HL-60/S4 treated with phorbol 12-myristate 13-acetate at 8.2 ng/mL for 4 days and 3 days (cell line): ENCODE data around the gene KIRREL3.

Experiments used
- in situ Hi-C: fragments of 300-500 bp; cut with MboI; formaldehyde crosslinking; loops from 2 replicates; pipeline ENCODE4 v1.15.0; 2022; ENCODE audit warnings: low sequenced_read_pairs

Gene KIRREL3

DNA sequence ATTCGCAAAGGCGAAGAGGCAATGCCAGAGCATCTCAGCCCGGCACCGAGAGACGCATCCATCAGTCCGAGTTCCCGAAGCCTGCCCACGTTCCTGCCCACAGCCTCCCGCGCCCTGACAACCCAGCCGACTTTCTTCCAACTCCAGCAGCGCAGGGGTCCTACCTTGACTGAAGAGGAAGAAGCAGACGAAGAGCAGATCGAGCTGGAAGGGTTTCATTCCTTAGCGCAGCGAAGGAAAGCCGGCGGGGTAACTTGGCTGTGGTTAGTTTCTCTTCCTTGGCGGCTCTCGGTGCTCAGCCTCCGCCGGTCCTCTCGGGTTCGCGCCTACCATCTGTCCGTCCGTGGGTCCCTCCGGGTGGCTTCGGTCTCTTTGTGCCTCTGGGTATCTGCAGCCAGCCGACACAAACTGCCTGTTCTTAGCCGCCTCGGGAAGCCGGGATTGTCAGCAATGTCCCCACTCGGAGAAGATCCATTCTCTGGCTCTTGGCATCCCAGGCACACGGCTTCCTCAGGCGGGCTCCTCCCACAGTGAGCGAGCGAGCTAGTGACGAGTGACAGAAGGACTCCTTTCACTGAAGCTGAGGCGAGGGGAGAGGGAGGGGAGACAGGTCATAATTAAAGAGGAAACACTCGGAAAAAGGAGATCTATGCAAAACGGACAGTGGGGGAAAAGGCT is at the start of gene KIRREL3:
TSS of gene KIRREL3 (minus strand) at position 480 of the 678 bp plus-strand sequence.
- in situ Hi-C loops, result no loop called here

DNA sequence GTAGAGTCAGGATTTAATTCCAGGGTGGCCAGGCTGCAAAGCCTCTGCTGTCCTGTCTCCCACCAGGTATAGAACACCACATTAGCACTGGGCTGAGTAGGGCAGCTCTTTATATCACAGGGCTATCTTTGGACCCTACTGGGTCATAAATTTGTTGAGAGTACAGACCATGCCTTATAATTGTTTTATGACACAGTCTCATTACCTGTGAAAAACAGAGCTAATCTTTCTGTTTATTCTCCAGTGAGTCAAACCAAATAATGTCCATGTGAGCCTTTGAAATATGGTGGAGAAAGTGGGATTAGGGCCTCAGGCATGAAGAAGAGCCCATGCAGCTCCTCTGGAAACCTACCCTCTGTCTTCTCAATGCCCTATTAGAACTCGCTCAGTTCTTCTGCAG is 49.6 kb upstream of the KIRREL3 start:
- in situ Hi-C loops, result no loop called here

DNA sequence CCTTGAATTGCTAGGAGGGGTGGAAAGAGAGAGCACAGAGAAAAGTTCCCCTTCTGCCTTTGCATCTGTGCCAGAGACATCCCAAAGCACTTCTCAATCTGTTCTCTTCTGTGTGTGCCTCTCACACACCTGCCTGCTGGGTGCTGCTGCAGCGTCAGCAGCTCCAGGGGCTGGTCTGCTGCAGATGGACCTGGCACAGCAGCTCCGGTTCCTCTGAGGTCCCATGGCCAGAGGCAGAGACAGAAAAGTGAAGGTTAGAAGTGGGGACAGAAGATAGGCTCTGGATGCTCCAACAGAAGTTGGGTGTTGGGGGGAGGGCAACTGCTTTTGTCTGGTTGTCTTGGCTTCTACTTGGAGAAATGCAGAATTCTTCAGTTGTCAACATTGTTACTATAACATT is 48.9 kb upstream of the KIRREL3 start:
- in situ Hi-C loops, result no loop called here

DNA sequence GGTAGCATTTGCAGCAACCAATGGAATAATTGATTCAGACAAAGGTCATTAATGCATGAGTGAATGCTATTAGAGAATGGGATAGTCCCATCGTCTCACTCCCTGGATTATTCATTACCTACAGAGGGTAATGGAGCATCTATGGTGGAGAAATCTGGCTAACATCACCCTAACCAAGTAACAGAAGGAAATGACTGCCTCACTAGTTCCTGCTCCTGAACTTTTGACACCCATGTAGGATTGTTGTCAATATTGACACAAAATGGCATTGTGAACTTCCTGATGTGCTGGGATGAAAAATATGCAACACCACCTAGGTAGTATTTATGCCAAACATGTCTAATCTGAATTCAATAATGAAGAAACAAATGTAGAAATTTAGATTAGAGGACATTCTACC is 44.0 kb upstream of the KIRREL3 start:
- in situ Hi-C loops, result no loop called here

DNA sequence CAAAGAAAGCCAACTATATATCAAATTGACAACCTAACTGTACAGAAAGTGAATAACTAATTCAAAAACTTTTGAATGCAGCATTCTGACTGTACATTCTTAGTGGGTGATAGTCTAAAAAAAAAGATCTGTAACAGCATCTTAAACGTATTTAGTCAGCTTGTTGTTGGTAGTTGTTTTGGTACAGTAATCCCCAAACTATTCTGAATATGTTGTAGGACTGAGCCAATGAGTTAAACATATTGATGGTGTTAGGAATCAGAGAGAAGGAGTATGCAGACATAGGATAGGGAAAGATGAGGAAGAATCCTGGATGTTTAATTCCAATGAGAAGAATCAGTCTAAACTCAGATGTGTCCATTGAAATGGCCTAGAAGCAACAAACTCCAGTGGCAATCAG is 41.9 kb upstream of the KIRREL3 start:
- in situ Hi-C loops, result no loop called here

DNA sequence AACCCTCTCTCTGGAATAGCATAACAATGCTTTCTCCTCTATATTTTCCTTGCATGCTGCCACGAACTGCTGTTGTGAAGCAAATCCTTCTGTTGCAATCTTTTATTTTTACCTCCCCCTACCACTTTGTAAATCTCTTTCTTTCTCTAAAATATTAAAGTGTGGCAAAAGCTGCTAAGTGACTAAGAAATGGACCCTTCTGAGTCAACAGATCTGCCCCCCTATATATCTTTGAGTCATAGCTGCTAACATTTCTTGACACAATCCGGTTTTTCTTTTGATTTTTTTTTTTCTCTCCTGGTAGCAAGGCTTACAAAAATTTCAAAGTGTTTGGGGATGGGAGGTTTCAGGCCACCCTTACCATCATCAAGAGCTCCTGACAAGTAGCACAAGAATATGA is 39.0 kb upstream of the KIRREL3 start:
- in situ Hi-C loops, result no loop called here

DNA sequence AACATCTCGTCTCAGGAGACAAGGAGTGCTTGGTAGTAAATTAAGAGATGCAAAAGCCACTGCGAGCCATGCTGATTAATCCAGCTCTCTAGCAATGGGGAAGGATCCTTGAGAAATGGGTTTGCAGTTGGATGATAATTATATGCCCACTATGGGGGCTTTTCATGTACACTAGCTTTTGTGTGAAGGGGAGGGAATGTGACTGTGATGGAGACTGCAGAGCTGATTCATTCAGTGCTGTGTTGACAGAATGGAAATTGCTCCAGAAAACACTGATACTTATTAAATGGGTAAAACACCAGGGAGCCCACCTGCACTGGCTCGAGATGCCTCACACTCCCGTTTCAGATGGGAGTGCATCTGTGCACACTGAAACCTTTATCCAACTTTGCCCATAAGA is 37.0 kb upstream of the KIRREL3 start:
- in situ Hi-C loops, result no loop called here

DNA sequence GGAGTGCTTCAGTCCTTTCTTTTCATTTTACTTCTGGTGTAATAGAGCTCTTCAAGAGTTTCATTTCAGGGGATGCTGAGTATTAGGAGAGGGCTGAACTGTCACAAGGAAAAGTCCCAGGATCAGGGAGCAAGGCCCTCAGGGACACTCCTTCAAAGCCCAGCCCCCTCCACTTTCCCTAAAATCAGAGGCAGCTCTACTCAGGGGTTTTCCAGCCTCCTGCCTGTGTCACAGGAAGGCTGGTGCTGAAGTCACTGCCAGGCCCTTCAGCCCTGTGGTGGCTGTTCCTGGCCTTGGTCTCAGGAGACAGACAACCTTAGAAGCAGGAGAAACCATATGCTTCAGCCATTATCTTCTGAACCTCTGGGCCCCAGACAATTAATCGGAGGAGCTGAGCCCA is 36.4 kb upstream of the KIRREL3 start:
- in situ Hi-C loops, result no loop called here

DNA sequence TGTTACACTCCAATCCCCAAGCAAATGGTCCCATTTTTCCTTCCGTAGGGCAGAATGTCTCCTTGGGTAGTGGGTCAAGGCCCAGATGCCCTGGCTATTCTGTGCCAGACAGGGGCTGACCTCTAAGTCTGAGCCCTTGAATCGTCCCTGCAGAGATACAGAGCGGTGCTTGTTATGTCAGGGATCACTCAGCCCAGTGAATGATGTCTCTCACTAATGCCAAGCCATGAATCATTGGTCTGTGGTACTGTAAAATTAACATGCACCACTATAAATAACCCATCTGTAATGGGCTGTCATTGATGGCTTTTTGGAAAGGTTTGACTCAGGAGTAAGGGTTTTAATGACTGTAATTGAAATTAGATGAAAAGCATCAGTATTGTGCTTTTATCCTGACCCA is 35.3 kb upstream of the KIRREL3 start:
- in situ Hi-C loops, result no loop called here

DNA sequence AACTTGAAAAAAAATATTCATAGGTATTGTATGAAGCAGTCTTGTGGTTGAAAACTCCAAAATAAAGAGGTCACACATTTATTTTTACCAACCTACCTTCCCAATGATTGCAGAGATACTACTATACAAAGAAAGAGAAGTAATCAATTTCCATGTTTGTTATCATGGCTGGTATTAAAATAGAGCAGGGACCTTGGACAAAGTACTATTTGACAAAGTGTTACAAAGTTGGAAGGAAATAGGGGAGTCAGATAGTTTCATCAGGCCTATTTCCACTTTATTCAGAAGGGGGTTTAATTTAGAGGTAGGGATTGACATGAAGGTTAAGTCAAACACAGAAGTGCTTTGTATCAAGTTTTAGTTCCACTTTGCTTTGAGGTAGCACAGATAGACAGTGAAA is 34.4 kb upstream of the KIRREL3 start:
- in situ Hi-C loops, result no loop called here

DNA sequence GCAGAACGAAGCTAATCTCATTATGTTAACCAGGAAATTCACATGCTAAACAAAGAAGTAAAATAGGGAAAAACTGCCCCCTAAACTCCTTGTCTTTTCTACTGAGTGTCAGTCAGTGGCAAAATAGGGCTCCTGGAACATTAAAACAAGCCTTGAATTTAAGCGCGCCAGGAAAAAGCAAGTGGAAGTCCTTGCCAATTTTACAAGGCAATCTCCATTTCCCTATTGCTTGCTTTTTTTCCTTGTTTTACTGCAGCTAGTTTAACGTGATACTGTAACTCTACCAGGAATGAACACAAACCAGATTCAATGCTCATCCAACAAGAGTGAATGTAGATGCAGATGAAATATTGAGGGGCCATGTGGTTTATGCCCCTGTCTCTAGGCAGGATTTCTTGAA is 28.1 kb upstream of the KIRREL3 start:
- in situ Hi-C loops, result no loop called here

DNA sequence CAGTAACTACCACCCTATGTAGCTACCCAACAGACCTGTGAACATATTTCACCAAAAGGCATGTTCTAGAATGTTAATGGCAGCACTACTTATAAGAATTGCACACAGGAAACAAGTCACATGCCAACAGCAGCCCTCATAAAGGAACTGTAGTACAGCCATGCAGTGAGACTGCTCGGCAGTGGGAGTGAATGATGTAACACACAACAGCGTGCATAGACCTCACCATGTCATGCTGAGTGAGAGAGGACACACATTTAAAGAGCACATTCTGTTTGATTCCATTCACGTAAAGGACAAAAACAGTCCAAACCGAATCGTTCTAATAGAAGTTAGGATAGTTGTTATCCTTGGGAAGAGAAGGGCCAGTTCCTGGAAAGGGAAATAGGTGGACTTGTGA is 27.2 kb upstream of the KIRREL3 start:
- in situ Hi-C loops, result no loop called here

DNA sequence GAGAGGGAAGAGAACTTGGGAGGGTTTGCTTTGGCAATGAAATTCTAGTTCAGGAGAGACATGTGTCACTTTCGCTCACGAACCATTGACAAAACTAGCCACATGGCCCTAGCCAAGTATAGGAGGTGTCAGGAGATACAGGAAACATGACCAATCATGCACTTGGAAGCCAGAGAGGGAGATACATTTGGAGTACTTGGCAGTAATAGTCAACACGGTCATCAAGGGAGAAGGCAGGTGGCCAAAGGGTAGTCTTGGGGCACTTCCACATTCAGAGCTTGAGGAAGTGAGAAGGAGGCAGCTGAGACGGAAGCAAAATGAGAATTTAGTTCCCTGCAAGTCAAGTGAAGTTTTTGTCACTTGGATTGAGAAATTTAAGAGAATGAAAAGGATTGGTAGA is 26.4 kb upstream of the KIRREL3 start:
- in situ Hi-C loops, result no loop called here

DNA sequence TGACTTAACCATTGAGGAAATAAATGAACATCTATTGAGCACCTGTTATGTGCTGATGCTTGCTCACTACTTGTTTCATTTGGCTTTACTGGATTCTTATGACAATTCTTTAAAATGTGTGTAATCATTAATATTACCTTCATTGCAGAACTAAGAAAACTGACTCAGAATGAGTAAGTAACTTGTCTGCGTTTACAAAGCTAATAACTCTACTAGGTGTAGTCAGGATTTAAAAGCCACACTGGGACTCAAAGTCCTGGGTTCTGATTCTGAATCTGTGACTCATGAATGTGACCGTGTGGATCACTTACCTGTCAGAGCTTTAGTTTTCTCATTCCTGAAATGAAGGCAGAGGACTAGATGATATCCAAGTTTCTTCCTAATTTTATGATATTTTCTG is 23.4 kb upstream of the KIRREL3 start:
- in situ Hi-C loops, result no loop called here

DNA sequence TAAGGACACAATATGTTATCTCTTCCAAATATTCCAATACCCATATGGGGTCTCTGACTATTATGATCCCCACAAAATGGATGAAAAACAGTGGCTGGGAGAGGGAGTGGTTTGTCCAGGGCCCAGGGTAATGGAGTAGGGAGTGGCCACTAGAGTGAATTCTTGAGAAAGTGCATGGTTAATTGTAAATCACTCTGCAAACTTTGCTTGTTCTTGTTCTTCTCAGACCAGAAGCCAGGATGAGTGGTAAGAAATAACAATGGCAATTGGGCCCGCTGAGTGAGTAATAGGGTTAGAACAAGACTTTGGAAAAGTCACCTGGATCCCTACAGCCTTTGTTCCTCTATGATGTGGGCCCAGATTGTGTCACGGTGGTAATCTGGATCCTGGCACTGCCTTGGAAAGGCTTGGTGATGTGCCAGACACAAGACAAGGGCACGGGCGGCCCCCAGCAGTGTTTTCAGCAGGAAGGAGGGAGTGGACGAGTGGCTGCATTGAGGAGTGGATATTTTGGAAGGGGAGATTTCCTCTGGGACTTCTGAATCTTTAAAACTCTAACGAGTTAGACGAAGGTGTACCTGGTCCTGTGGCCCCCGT is 18.2 kb upstream of the KIRREL3 start:
- in situ Hi-C loops, result no loop called here

DNA sequence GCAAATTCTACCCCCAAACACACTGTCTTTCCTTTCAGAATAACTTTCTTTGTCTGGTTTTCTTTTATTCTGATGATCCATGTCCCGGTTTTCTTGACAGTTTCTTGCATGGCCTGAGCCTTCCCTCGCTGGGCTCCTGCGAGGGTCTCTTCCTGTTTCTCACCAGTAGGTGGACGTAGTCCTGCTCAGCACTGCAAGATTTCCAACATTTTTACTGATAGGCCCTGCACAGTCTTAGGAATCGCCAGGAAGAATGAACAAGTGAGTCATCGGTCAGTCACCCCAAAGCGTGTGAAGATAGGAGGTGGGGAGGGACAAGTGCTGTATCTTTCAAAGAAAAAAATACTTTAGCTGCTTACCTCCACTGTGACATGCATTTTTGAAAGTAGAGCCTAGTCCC is 16.9 kb upstream of the KIRREL3 start:
- in situ Hi-C loops, result no loop called here

DNA sequence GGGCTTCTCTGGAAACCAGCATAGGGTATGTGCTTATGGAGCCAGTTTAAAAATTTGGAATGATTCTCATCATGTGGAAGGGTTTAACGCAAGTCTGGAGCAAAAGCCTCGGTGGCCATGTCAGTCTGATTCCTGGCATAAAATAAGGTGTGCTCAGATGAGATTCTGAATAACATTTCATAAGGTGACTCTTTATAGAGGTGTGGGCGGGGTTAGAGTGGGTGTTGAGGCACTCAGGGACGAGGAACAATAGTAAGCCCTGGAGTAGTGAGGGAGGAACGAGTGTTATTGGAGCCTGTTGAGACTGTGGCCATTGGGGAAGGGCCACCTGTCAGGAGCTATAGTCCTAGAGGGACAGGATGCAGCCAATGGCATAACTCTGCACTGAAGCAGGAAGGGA is 13.0 kb upstream of the KIRREL3 start:
- in situ Hi-C loops, result no loop called here

DNA sequence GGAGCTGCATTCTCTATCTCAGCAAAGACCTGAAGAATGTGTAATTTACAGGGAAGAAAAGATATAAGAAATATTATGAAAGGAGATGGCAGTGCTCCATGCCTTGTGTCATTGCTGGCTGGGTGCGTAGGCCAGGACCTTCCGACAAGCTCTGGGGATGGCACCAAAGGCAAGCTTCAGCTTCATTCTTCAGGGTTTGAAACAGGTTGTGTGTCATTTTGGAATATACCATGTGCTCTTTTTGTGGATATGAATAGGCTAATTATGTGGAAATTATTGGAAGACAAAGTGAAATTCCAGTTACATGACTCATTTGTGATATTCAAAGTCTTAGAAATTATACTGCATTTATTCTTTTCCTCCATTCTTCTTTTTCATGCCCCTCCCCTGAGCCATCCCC is 5.7 kb upstream of the KIRREL3 start:
- in situ Hi-C loops, result no loop called here

DNA sequence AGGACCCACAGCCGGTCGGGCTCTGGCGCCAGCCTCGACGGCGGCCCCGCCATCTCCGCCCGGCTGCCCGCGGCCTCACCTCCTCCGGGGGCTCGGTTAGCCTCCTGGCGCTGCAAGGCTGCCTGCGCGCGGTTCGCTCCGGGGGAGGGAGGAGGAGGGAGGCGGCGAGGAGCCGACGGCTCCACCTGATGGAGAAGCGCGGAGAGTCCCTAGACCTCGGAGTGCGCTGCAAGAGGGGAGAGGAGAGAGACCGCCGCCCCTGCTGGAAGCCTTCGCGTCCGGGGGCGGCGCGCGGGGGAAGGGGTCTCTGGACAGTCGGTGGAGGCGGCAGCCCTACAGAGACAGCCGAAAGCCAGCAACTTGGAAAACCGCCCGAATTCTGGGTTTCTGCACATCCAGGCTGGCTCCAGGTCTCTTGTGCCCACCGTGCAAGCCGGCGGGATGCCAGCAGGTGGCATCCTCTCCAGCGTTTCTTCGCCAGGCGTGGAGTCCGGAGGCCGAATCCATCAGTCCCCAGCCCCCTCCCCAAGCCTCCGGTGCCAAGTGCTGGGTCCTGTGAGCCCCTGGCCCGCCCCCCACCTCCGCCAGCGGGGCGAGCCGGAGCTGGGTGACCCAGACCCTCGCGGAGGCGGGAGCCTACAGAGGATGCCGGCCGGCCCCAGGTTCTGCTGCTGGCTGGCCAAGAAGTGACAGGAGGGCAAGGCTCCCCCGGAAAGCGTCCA is 2.9 kb upstream of the KIRREL3 start:
- in situ Hi-C loops, result no loop called here

DNA sequence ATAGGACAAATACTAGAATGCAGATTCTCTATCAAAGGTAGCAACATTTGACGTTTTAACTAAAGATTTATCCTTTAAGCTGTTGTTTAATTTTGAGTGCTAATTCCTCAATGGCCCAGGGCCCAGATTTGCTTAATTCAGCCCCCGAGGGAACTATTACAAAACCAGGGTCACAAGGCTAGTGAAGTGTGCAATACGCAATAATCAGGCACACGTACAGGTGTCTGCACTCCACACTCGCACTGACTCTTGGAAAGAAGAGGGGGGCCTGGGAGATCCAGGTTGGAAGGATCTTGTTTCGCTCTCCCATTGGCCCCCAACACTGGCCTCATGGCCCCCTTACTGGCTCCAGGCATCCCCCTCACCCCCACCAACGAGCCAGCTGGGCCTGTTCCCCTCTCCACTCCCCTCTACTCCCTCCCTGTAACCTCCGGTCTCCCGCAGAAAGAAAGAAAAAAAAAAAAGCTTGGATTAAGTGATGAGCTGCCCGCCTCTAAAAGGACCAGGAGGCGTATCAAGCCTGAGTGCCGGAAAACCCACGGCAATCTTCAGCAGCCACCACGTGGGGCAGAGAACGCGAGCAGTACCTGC is 2.2 kb upstream of the KIRREL3 start:
- in situ Hi-C loops, result no loop called here

DNA sequence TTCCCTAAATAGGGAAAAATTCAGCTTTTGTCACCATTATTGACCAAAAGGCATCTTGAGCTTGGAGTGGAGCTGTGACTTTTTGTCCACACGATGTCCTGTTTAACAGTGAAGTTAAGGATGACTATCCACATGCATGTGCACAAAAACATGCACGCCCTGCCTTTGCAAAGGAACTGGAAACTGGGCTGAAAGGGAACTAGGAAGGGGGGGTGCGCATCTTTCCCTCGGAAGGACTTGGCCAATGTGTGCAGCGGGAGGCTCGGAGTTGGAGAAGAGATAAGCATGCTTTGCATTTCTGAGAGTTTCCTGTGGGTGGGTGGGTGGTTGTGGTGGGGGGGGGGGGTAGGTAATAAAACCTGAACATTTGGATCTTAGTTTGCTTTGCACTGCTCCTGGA is 411 bp upstream of the KIRREL3 start:
- in situ Hi-C loops, result no loop called here

DNA sequence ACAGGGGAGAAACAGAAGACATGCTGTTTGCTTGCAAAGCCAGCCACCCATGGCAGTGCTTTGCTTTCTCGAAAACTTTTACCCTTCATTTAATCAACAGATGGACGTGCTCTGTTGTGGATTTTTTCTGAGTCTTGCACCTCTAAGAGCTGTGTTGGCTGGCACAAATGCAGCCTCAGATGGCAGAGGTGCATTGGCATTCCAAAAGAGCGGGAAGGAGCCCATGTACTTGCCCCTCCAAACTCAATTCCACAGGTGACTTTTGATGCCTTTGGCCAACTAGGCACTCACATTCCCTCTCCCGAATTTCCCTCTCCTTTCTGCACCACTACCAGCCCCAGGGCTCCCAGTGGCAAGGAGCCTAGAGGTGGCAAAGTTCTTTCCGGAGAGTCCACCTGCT is 1.2 kb downstream of the KIRREL3 start:
- in situ Hi-C loops, result loop anchor here (25.0 kb wide), 1 partner anchor 562 kb away; no protein-coding TSS in a partner anchor
